Kidney epithelial cell (primary cell): ENCODE data around the gene SGSM1. TPM values are rescaled to one million over a fixed set of nuclear protein-coding genes. Genes with fewer than 3 reads are reported as not detected.

Experiments
- DNase-seq: peaks from one replicate; pipeline ENCODE4 v3.0.0-alpha.2; 2010; ENCODE audit warnings: low read depth
- H3K27me3 ChIP-seq: 2 replicates; pipeline ENCODE4 v1.6.0; 2011; ENCODE audit warnings: low read length; ENCODE audit not compliant: control insufficient read depth, insufficient read depth
- H3K36me3 ChIP-seq: 2 replicates; pipeline ENCODE4 v1.5.1; 2011; ENCODE audit warnings: low read length; ENCODE audit not compliant: control insufficient read depth, insufficient read depth
- H3K4me3 ChIP-seq: 2 replicates; pipeline ENCODE4 v1.5.1; 2011; ENCODE audit warnings: low read depth, mild to moderate bottlenecking, control low read depth, low read length
- CTCF ChIP-seq: IDR thresholded peaks from 2 replicates; pipeline ENCODE4 v1.5.1; 2011; ENCODE audit warnings: mild to moderate bottlenecking, moderate library complexity, low read length, control low read depth, inconsistent platforms; ENCODE audit not compliant: insufficient read depth, poor library complexity, severe bottlenecking
- total RNA-seq: library from RNA; depleted of rRNA; stranded (reverse); fragments of >200 nt; gene quantifications from 2 replicates; pipeline ENCODE4 v1.2.3, GENCODE V29; 2015

Gene SGSM1
- total RNA-seq, 1 donor from 2014 or later = 0.25 TPM

- Histone ChIP-seq H3K27me3 (peaks cover 9% of the 10 kb centered on the region), H3K36me3 (no peaks in the 10 kb centered on the region), H3K4me3 (no peak overlapping the region)
- DNase-seq = no peak
- TF ChIP-seq CTCF = no peak
Measured at GRCh38 chr22:24812950-24813775, 7.2 kb downstream of the SGSM1 start.

GRCh38 chr22:24813861-24814770 is 8.1 kb downstream of the SGSM1 start:
- peaks cover 5% of the 10 kb centered on the region for H3K27me3 ChIP-seq
- no peak for DNase-seq
- H3K36me3 ChIP-seq = no peaks in the 10 kb centered on the region
- no peak for TF ChIP-seq CTCF
- no peak overlapping the region for H3K4me3 ChIP-seq

- Histone ChIP-seq H3K4me3 (no peak overlapping the region), H3K36me3 (no peaks in the 10 kb centered on the region), H3K27me3 (peaks cover 4% of the 10 kb centered on the region)
- TF ChIP-seq CTCF = no peak
- no peak for DNase-seq
Measured at GRCh38 chr22:24816806-24817205, 10.8 kb downstream of the SGSM1 start.

GRCh38 chr22:24819487-24819886 is 13.5 kb downstream of the SGSM1 start:
- H3K4me3 ChIP-seq = no peak overlapping the region
- no peak for TF ChIP-seq CTCF
- DNase-seq = no peak
- H3K36me3 ChIP-seq = no peaks in the 10 kb centered on the region
- H3K27me3 ChIP-seq = peaks cover 5% of the 10 kb centered on the region

- TF ChIP-seq CTCF = no peak
- DNase-seq = no peak
Measured at GRCh38 chr22:24819911-24820461, 14.0 kb downstream of the SGSM1 start.

More at GRCh38 chr22:24819911-24820461, 14.0 kb downstream of the SGSM1 start:
- Histone ChIP-seq H3K36me3 (no peaks in the 10 kb centered on the region), H3K4me3 (no peak overlapping the region), H3K27me3 (peaks cover 5% of the 10 kb centered on the region)
